ENCODE results near the gene SLC39A2. TPM values are rescaled to one million over a fixed set of nuclear protein-coding genes. Genes with fewer than 3 reads are reported as not detected.
A peak's percentile ranks its signal among the peaks of the same experiment; 100 is the strongest.

Gene SLC39A2
- total RNA-seq, 1 donor from 2014 or later: 0.38 TPM

DNA sequence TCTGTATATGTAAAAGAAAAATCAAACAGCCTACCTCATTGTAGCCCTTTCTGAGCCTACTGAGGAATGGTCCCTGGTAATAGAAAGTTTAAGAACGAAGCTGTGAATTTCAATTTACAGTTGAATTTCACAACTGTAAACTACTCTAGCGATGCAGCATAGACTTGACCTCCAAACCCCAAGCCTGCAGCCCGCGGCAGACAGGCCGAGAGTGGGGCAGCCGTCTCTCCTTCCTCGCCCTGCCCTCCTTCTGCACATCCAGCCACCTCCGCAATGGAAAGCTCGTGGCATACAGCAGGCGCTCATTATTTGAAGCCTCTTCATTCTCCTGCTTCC is 28.5 kb upstream of the SLC39A2 start:
- ATAC-seq (ENCODE audit: low read depth) (no peak), DNase-seq (no peak)
- TF ChIP-seq CTCF (IDR thresholded peaks at IDR 0.05): no peak
- Mint-ChIP-seq H3K9me3 (no peaks in the 10 kb centered on the region), H3K4me1 (peaks cover 9% of the 10 kb centered on the region), H3K4me3 (peak overlapping the region; percentile 90), H3K27me3 (peaks cover 52% of the 10 kb centered on the region), H3K36me3 (ENCODE audit: low read depth) (no peaks in the 10 kb centered on the region), H3K27ac (no peak overlapping the region)
- ChIA-PET CTCF (interaction anchor here (0.6 to 5.2 kb wide), 27 partner anchors 9 to 665 kb away, joined by 3 to 35 read pairs (median 4); partner anchors contain the start of gene TTC5), POLR2A (interaction anchor here (1.1 kb wide), 1 partner anchor 288 kb away, joined by 5 read pairs; no protein-coding TSS in a partner anchor)
- intact Hi-C loops (cut with micrococcal nuclease): loop anchor here (5.0 to 10.0 kb wide), 2 partner anchors 98 to 636 kb away; partner anchors contain the start of gene CCNB1IP1

- ChIA-PET POLR2A (interaction anchor here (1.1 kb wide), 1 partner anchor 289 kb away, joined by 5 read pairs; no protein-coding TSS in a partner anchor), CTCF (interaction anchor here (0.6 to 5.2 kb wide), 29 partner anchors 8 to 665 kb away, joined by 3 to 35 read pairs (median 4); partner anchors contain the start of gene TTC5)
- no peak for TF ChIP-seq CTCF (IDR thresholded peaks at IDR 0.05)
- H3K27me3 Mint-ChIP-seq: peaks cover 50% of the 10 kb centered on the region
- peak overlapping the region; percentile 90 for H3K4me3 Mint-ChIP-seq
- peaks cover 9% of the 10 kb centered on the region for H3K4me1 Mint-ChIP-seq
- DNase-seq: peak; percentile 77
- no peaks in the 10 kb centered on the region for H3K9me3 Mint-ChIP-seq
- H3K36me3 Mint-ChIP-seq (ENCODE audit: low read depth): no peaks in the 10 kb centered on the region
- ATAC-seq (ENCODE audit: low read depth): peak; percentile 95
- intact Hi-C loops (cut with micrococcal nuclease): loop anchor here (1.0 to 10.0 kb wide), 7 partner anchors 10 to 636 kb away; partner anchors contain the start of genes CCNB1IP1 and METTL17
- H3K27ac Mint-ChIP-seq: no peak overlapping the region
Measured at GRCh38 chr14:20970983-20971704, 27.9 kb upstream of the SLC39A2 start.

DNA sequence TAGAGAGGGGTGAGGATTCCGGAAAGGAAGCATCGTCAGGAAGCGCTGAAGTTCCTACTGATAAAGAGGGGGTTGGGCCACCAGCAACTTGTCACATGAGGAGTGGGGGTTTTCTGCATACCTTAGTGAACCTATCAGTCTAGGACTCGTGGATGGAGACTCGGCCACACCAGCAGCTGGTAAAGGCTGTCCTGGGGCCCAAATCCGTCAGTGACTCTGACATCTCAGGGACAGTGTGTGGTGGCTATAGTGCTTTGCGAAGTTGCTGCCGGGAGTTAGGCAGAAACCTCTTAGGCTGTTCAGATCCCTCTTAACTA is 27.4 kb upstream of the SLC39A2 start:
- intact Hi-C loops (cut with micrococcal nuclease): loop anchor here (1.0 to 10.0 kb wide), 7 partner anchors 10 to 637 kb away; partner anchors contain the start of genes CCNB1IP1 and METTL17
- no peak for TF ChIP-seq CTCF (IDR thresholded peaks at IDR 0.05)
- DNase-seq: no peak
- H3K4me1 Mint-ChIP-seq: peaks cover 9% of the 10 kb centered on the region
- H3K27me3 Mint-ChIP-seq: peaks cover 46% of the 10 kb centered on the region
- no peak overlapping the region for H3K27ac Mint-ChIP-seq
- no peaks in the 10 kb centered on the region for H3K9me3 Mint-ChIP-seq
- no peaks in the 10 kb centered on the region for H3K36me3 Mint-ChIP-seq (ENCODE audit: low read depth)
- ATAC-seq (ENCODE audit: low read depth): no peak
- CTCF ChIA-PET: interaction anchor here (0.5 to 5.2 kb wide), 15 partner anchors 11 to 274 kb away, joined by 3 to 35 read pairs (median 6); no protein-coding TSS in a partner anchor
- POLR2A ChIA-PET: interaction anchor here (0.6 to 1.1 kb wide), 2 partner anchors 227 to 289 kb away, joined by 3 to 5 read pairs; no protein-coding TSS in a partner anchor
- H3K4me3 Mint-ChIP-seq: peak overlapping the region; percentile 90

- H3K27me3 Mint-ChIP-seq: peaks cover 31% of the 10 kb centered on the region
- intact Hi-C loops (cut with micrococcal nuclease): loop anchor here (5.0 to 10.0 kb wide), 2 partner anchors 101 to 639 kb away; partner anchors contain the start of gene CCNB1IP1
- no peak for TF ChIP-seq CTCF (IDR thresholded peaks at IDR 0.05)
- ChIA-PET CTCF (interaction anchor here (1.2 to 5.2 kb wide), 2 partner anchors 13 to 116 kb away, joined by 3 to 35 read pairs; no protein-coding TSS in a partner anchor), POLR2A (interaction anchor here (0.5 to 0.6 kb wide), 2 partner anchors 592 to 1980 kb away, joined by 4 to 5 read pairs; no protein-coding TSS in a partner anchor)
- peaks cover 9% of the 10 kb centered on the region for H3K4me1 Mint-ChIP-seq
- H3K27ac Mint-ChIP-seq: no peak overlapping the region
- no peaks in the 10 kb centered on the region for H3K9me3 Mint-ChIP-seq
- ATAC-seq (ENCODE audit: low read depth) (no peak), DNase-seq (no peak)
- H3K36me3 Mint-ChIP-seq (ENCODE audit: low read depth): no peaks in the 10 kb centered on the region
- H3K4me3 Mint-ChIP-seq: no peak overlapping the region
Measured at GRCh38 chr14:20973501-20973900, 25.6 kb upstream of the SLC39A2 start.

DNA sequence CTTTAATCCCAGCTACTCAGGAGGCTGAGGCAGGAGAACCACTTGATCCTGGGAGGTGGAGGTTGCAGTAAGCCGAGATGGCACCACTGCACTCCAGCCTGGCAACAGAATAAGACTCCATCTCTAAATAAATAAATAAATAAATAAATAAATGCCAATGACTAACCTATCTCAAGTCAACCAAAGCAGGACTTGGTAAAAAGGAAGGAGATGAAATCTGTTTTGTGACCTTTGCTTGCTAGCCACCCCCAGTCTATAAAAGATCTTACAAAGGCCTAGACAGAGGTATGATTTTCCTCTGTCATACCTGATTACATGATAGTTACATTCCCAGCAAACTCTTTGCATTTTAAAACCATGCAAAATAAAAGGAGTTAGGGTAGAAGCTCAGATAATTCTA is 22.8 kb upstream of the SLC39A2 start:
- no peak for DNase-seq
- H3K9me3 Mint-ChIP-seq: no peaks in the 10 kb centered on the region
- H3K4me1 Mint-ChIP-seq: peaks cover 5% of the 10 kb centered on the region
- ChIA-PET CTCF (no interaction called here), POLR2A (no interaction called here)
- no peak for ATAC-seq (ENCODE audit: low read depth)
- no peaks in the 10 kb centered on the region for H3K36me3 Mint-ChIP-seq (ENCODE audit: low read depth)
- TF ChIP-seq CTCF (IDR thresholded peaks at IDR 0.05): no peak
- H3K27ac Mint-ChIP-seq: no peak overlapping the region
- peaks cover 28% of the 10 kb centered on the region for H3K27me3 Mint-ChIP-seq
- H3K4me3 Mint-ChIP-seq: no peak overlapping the region
- intact Hi-C loops (cut with micrococcal nuclease): loop anchor here (10.0 kb wide), 1 partner anchor 641 kb away; the partner anchor contains the start of gene CCNB1IP1
